GM18951 (cell line): Measurements from ENCODE around the gene CARM1.
"Not testable (repeated sequence)": the region's sequence is repeated elsewhere in the genome, so short reads cannot be mapped to it uniquely, and the experiment has no call there.

Experiments used
- POLR2A ChIP-seq: IDR thresholded peaks from 4 replicates; pipeline ENCODE4 v1.6.1; 2011; ENCODE audit warnings: mild to moderate bottlenecking; ENCODE audit not compliant: insufficient read length, insufficient read depth; ENCODE audit errors: extremely low read depth
- in situ Hi-C: fragments of 300-500 bp; cut with MboI; formaldehyde crosslinking; loops from one replicate; pipeline ENCODE4 v1.12.0; 2022; ENCODE audit warnings: low sequenced_read_pairs, mixed read lengths, inconsistent platforms; ENCODE audit not compliant: unreplicated experiment

The CARM1 gene

DNA sequence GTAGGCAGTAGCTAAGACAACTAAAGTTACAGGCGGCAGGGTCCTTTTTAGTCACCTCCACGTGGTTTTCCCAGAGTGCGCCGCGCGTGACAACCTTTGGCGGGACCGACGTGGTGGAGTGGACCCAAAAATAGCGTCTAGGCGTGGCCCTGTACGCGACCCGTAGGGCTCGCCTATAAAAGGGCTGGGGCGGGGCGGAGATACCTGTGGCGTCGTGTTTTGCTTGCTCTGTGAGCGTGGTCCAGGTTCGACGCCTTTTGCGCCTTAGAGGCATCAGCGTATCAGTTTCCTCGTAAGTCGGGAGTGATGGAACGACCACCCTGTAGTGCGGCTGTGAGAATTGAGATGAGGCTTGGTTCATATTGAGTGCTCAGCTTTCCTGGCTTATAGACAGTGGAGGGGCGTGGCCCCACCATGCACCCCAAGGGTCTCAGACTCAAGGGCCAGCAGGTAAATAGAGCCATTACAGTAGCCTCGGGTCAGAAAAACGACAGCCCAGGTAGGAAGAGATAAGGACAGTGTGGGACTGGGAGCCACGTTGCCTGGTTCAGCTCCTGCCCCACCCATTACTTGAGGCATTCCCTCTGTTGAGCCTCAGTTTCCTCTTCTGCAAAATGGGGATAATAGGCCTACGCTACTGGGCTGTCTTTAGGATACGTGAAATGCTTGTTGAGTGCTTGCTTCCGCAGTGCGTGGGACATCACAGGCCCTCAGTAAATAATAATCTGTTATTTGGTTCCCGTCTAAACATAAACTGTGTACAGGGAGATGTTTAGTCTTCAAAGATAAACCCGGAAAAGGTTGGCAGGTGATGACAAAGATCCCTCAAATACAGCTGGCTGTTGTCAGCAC is 34.6 kb upstream of the CARM1 start:
- TF ChIP-seq POLR2A: no peak
- in situ Hi-C loops: no loop called here

DNA sequence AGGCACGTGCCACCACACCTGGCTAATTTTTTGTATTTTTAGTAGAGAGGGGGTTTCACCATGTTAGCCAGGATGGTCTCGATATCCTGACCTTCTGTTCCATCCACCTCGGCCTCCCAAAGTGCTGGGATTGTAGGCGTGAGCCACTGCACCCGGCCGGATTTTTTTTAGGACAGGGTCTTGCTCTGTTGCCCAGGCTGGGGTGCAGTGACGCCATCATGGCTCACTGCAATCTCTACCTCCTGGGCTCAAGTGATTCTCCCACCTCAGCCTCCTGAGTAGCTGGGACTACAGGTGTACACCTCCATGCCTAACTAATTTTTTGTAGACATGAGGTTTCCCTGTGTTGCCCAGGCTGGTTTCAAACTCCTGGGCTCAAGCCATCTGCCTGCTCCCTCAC is 33.7 kb upstream of the CARM1 start:
- in situ Hi-C loops: not testable (repeated sequence)

- in situ Hi-C loops: no loop called here
Measured at GRCh38 chr19:10838377-10838776, 33.0 kb upstream of the CARM1 start.

DNA sequence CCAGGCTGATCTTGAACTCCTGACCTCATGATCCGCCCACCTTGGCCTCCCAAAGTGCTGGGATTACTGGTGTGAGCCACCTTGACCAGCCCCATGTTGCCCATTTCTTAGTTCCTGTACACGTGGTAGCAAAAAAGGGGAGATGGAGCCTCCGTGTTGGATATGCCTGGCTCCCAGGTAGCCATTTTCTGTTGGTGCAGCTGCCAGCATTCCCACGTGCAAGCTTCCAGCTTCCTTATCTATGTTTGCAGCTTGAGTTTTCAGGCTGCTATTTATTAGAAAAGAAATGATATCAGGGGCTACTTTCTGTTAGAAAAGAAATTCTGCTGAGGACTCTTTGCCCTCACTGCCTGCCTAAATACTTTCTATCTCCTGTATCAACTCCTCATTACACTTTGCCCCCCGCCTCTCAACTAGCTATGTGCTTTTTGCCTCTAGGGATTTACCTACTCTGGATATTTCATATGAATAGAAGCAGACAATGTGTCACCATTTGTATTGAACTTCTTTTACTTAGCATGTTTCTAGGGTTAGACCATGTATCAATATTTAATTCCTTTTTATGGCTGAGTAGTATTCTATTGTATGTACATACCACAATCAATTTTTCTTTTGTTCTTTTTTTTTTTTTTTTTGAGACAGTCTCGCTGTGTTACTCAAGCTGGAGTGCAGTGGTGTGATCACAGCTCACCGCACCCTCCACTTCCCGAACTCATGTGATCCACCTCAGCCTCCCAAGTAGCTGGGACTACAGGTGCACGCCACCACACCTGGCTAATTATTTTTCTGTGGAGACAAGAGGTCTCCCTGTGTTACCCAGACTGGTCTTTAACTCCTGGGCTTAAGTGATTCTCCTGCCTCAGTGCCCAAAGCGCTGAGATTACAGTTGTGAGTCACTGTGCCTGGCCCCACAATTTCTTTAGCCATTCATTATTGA is 32.0 kb upstream of the CARM1 start:
- in situ Hi-C loops: no loop called here

More at GRCh38 chr19:10838377-10838776, 33.0 kb upstream of the CARM1 start:
- TF ChIP-seq POLR2A: no peak

GRCh38 chr19:10842788-10843187 is 28.6 kb upstream of the CARM1 start:
- no peak for TF ChIP-seq POLR2A
- in situ Hi-C loops: no loop called here

More for the DNA sequence above, 32.0 kb upstream of the CARM1 start:
- no peak for TF ChIP-seq POLR2A

GRCh38 chr19:10846500-10847202 is 24.7 kb upstream of the CARM1 start:
- TF ChIP-seq POLR2A: no peak
- in situ Hi-C loops: no loop called here

DNA sequence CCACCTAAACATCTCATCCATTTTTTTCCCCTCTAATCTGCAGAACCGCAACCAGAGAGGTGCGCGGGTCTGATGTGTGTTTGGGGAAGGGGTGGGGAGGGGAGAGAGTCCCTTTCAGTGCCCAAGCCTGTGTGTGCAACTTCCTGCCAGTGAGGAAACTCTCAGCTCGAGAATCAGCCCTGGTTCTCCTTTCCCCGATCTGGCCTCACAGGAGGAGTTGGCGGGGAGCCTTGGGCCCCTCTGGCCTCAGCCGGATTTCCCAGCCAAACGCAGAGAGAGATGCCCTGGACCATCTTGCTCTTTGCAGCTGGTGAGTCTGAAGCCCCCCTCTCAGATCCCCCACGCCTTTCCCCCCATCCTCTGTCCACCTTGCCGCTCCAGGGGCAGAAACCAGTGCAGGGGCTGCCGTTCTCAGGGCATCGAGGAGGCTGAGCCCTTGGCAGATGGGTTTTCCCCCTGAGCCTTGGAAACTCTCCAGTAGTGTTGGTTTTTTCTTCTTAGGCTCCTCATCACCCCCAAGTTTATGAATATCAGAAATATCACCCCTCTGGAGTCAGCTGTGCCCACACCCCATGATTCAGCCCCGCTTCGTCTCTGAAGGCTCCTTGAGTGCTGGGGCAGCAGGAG is 23.0 kb upstream of the CARM1 start, which contains the start of gene C19orf38:
Gene C19orf38 (plus strand): TSS at position 186 of the 627 bp plus-strand sequence. CDS start 94 bp downstream, at position 280.
- no peak for TF ChIP-seq POLR2A
- in situ Hi-C loops: no loop called here

DNA sequence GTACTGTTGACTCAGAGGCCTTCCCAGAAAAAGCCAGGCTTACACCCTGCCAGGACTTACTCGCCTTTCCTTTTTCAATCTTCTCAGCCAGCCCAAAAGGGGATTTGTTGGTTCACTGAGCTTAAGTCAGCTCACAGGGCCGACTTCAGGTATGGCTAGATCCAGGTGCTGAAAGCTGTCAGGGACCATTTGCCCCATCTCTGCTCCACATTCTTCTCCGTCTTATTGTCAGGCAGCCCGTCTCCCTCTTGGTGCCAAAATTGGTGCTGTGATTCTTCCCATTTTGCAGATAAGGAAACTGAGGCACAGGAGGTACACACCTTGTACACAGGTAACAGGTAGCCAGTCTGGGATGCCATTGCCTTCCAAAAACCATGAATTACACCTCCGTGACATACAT is 20.7 kb upstream of the CARM1 start:
- TF ChIP-seq POLR2A: no peak
- in situ Hi-C loops: loop anchor here (10.0 kb wide), 1 partner anchor 136 kb away; the partner anchor contains the start of gene DNM2

- no peak for TF ChIP-seq POLR2A
- in situ Hi-C loops: loop anchor here (10.0 kb wide), 1 partner anchor 137 kb away; the partner anchor contains the start of gene DNM2
Measured at GRCh38 chr19:10852098-10852800, 19.1 kb upstream of the CARM1 start.

DNA sequence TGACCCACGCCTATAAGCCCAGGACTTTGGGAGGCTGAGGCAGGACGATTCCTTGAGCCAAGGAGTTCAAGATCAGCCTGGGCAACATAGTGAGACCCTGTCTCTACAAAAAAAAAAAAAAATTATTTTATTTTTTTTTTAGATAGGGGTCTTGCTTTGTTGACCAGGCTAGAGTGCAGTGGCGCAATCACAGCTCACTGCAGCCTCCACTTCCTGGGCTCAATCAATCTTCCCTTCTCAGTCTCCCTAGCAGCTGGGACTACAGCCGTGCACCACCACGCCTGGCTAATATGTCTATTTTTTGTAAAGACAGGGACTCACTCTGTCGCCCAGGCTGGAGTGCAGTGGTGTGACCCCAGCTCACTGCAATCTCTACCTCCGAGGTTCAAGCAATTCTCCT is 18.4 kb upstream of the CARM1 start:
- no peak for TF ChIP-seq POLR2A
- in situ Hi-C loops: loop anchor here (10.0 kb wide), 1 partner anchor 138 kb away; the partner anchor contains the start of gene DNM2

GRCh38 chr19:10854350-10855089 is 16.8 kb upstream of the CARM1 start:
- in situ Hi-C loops: loop anchor here (10.0 kb wide), 1 partner anchor 140 kb away; the partner anchor contains the start of gene DNM2
- TF ChIP-seq POLR2A: no peak
